ENCODE results near the gene PLAAT3.
"Not testable (repeated sequence)": the region's sequence is repeated elsewhere in the genome, so short reads cannot be mapped to it uniquely, and the experiment has no call there.

PLAAT3 gene

GRCh38 chr11:63564784-63565350 is 49.4 kb downstream of the PLAAT3 start:
- ATAC-seq: no peak

GRCh38 chr11:63564056-63564774 is 50.0 kb downstream of the PLAAT3 start:
- peak; percentile 34 to 41 for ATAC-seq

GRCh38 chr11:63563201-63564055 is 50.8 kb downstream of the PLAAT3 start, which contains the start of gene PLAAT2:
PLAAT2 (minus strand) TSS chr11:63563379; CDS start chr11:63563324, 55 bp downstream.
- ATAC-seq: no peak

- ATAC-seq: no peak
Observed at GRCh38 chr11:63560506-63561180, 53.6 kb downstream of the PLAAT3 start.

- ATAC-seq: no peak
Observed at GRCh38 chr11:63558459-63559157, 55.6 kb downstream of the PLAAT3 start.

GRCh38 chr11:63557570-63557969 is 56.7 kb downstream of the PLAAT3 start:
- no peak for ATAC-seq

GRCh38 chr11:63556404-63557013 is 57.7 kb downstream of the PLAAT3 start:
- ATAC-seq: no peak

- no peak for ATAC-seq
Observed at GRCh38 chr11:63554877-63555223, 59.4 kb downstream of the PLAAT3 start.

- ATAC-seq: peak; percentile 96
Observed at GRCh38 chr11:63553759-63554158, 60.5 kb downstream of the PLAAT3 start.

- no peak for ATAC-seq
Observed at GRCh38 chr11:63552921-63553320, 61.3 kb downstream of the PLAAT3 start.

- no peak for ATAC-seq
Observed at GRCh38 chr11:63551889-63552266, 62.4 kb downstream of the PLAAT3 start.

- ATAC-seq: no peak
Observed at GRCh38 chr11:63551091-63551888, 62.9 kb downstream of the PLAAT3 start.

GRCh38 chr11:63550156-63550700 is 64.0 kb downstream of the PLAAT3 start:
- ATAC-seq: not testable (repeated sequence)

- no peak for ATAC-seq
Observed at GRCh38 chr11:63549411-63549810, 64.8 kb downstream of the PLAAT3 start.

- ATAC-seq: no peak
Observed at GRCh38 chr11:63548178-63548577, 66.1 kb downstream of the PLAAT3 start.

- no peak for ATAC-seq
Observed at GRCh38 chr11:63547061-63547460, 67.2 kb downstream of the PLAAT3 start.

- no peak for ATAC-seq
Observed at GRCh38 chr11:63543711-63544110, 70.5 kb downstream of the PLAAT3 start.

- not testable (repeated sequence) for ATAC-seq
Observed at GRCh38 chr11:63542506-63542905, 71.7 kb downstream of the PLAAT3 start.

- peak; percentile 10 to 11 for ATAC-seq
Observed at GRCh38 chr11:63537293-63538101, 76.7 kb downstream of the PLAAT3 start.
